Ascending aorta (tissue), 2 donors: Measurements from ENCODE around the gene SLFN14. TPM values are rescaled to one million over a fixed set of nuclear protein-coding genes. Genes with fewer than 3 reads are reported as not detected.

ENCODE experiments used
- DNase-seq, 2 donors: peaks; one replicate each; pipeline ENCODE4 v3.0.0-alpha.2; 2019; ENCODE audit warnings: low spot score in 2 of 2
- H3K27ac ChIP-seq, 2 donors: fragments of 200-600 bp; sonication (generic); one replicate each; pipeline ENCODE4 v1.5.1; 2016 to 2017; ENCODE audit warnings: mild to moderate bottlenecking in 1 of 2
- H3K27me3 ChIP-seq: fragments of 200-600 bp; sonication (generic); one replicate; pipeline ENCODE4 v1.5.1; 2017
- H3K36me3 ChIP-seq, 2 donors: fragments of 200-600 bp; sonication (generic); one replicate each; pipeline ENCODE4 v1.5.1; 2016
- H3K4me1 ChIP-seq, 2 donors: fragments of 200-600 bp; sonication (generic); one replicate each; pipeline ENCODE4 v1.5.1; 2016 to 2017; ENCODE audit warnings: mild to moderate bottlenecking in 1 of 2
- H3K4me3 ChIP-seq, 2 donors: fragments of 200-600 bp; sonication (generic); one replicate each; pipeline ENCODE4 v1.5.1; 2016 to 2017; ENCODE audit warnings: mild to moderate bottlenecking in 1 of 2
- H3K9me3 ChIP-seq, 2 donors: fragments of 200-600 bp; sonication (generic); one replicate each; pipeline ENCODE4 v1.5.1; 2016
- intact Hi-C: fragments of 100-400 bp; cut with DNase I; formaldehyde crosslinking; loops from one replicate; pipeline ENCODE4 v1.15.1; 2023
- total RNA-seq: library from RNA; depleted of rRNA; stranded (reverse); fragments of >200 nt; gene quantifications from one replicate; pipeline ENCODE4 v1.1.0, GENCODE V29; 2016
- TF ChIP-seq, protein P1 (sequence below), 3 experiments: fragments of 200-600 bp in 2 of 3; fragments of 450-650 bp in 1 of 3; sonication (generic) in 2 of 3; IDR thresholded peaks; one replicate each; pipeline ENCODE4 v1.5.1; 2016 to 2019; ENCODE audit warnings: antibody characterized with exemption in 3 of 3, mild to moderate bottlenecking in 1 of 3, moderate library complexity in 1 of 3

The SLFN14 gene
- total RNA-seq, 1 donor from 2014 or later: not detected

DNA sequence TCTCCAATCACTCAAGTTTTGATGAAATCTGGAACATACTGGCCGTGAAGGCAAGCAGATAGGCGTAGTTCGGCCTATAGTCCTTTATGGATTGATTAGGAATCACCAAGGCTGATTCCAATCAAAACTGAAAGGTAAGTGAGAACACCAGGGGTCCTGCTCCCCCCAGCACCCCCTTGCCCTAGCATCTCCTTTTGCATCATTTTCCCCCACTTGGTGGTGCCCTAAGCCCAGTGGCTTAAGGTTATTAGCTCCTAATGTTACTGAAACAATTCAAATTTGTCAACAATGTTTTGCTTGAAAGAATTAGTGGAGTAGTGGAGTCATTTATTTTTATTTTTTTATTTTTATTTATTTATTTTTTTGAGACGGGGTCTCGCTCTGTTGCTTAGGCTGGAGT is 4.9 kb downstream of the SLFN14 start:
- Histone ChIP-seq H3K27me3 (no peaks in the 10 kb centered on the region), H3K9me3 (no peaks in the 10 kb centered on the region), H3K27ac (no peak overlapping the region), H3K36me3 (no peaks in the 10 kb centered on the region), H3K4me1 (no peaks in the 10 kb centered on the region), H3K4me3 (no peak overlapping the region)
- intact Hi-C loops: no loop called here
- TF ChIP-seq, protein P1, sequence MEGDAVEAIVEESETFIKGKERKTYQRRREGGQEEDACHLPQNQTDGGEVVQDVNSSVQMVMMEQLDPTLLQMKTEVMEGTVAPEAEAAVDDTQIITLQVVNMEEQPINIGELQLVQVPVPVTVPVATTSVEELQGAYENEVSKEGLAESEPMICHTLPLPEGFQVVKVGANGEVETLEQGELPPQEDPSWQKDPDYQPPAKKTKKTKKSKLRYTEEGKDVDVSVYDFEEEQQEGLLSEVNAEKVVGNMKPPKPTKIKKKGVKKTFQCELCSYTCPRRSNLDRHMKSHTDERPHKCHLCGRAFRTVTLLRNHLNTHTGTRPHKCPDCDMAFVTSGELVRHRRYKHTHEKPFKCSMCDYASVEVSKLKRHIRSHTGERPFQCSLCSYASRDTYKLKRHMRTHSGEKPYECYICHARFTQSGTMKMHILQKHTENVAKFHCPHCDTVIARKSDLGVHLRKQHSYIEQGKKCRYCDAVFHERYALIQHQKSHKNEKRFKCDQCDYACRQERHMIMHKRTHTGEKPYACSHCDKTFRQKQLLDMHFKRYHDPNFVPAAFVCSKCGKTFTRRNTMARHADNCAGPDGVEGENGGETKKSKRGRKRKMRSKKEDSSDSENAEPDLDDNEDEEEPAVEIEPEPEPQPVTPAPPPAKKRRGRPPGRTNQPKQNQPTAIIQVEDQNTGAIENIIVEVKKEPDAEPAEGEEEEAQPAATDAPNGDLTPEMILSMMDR (IDR thresholded peaks at IDR 0.05): no peak
- no peak for DNase-seq

DNA sequence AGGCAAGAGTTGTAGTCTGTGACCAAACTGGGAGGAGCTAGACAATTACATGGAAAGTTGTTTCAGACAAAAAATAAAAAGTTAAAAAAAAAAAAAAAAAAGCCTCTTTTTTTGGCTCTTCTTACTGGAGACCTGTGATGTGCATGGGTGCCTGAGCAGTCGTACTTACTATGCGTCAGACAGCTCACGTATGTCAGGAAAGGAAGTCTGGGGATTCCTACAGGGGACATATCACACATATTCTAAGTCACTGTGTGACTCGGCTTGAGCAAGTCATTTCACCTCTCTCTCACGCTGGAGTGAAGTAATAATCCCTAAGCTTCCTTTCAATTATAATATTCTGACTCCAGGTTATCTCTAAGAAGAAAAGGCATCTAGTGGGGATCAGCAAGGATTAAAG is 6.0 kb downstream of the SLFN14 start:
- H3K27me3 ChIP-seq: no peaks in the 10 kb centered on the region
- DNase-seq: no peak
- H3K9me3 ChIP-seq: no peaks in the 10 kb centered on the region
- H3K27ac ChIP-seq: no peak overlapping the region
- intact Hi-C loops: no loop called here
- TF ChIP-seq, protein P1 (IDR thresholded peaks at IDR 0.05): no peak
- no peaks in the 10 kb centered on the region for H3K4me1 ChIP-seq
- no peak overlapping the region for H3K4me3 ChIP-seq
- H3K36me3 ChIP-seq: no peaks in the 10 kb centered on the region

DNA sequence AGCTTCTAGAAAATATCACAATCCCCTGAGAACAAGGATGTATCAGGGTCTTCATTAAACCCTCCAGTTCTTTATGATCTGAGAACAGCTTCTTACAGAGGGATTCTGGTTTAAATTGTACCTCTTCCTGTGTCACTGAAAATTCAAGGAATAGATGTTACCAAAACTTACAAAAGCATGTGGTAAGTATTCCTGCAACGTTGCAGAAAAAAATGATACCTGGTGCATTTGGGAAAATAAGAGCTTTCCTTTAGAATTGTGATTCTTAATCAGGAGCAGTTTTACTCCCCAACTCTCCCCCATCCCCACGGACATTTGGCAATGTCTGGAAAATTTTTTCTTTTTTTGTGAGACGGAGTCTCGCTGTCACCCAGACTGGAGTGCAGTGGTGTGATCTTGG is 7.3 kb downstream of the SLFN14 start:
- DNase-seq: no peak
- H3K9me3 ChIP-seq: no peaks in the 10 kb centered on the region
- no peak overlapping the region for H3K27ac ChIP-seq
- H3K36me3 ChIP-seq: no peaks in the 10 kb centered on the region
- H3K4me1 ChIP-seq: no peaks in the 10 kb centered on the region
- intact Hi-C loops: no loop called here
- TF ChIP-seq, protein P1 (IDR thresholded peaks at IDR 0.05): no peak
- no peak overlapping the region for H3K4me3 ChIP-seq
- H3K27me3 ChIP-seq: no peaks in the 10 kb centered on the region

DNA sequence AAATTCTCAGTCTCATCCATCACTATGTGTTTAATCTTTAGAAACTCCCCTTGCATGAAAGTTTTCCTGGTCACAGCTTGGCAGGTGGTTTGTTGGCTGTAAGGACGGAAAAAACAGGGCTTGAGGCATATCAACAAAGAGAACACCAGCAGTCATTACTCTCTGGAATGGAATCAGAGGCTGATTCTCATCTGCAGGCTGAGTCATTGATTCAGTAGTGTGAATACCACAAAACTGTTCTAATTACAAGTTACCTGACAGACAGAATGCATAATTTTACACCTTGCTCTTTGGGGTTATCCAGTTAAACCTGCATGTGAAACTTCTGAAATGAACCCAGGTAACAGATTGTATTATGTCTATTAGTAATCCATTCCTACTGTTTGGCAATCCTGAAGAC is 11.6 kb downstream of the SLFN14 start:
- Histone ChIP-seq H3K4me3 (no peak overlapping the region), H3K9me3 (no peaks in the 10 kb centered on the region), H3K4me1 (no peaks in the 10 kb centered on the region), H3K27me3 (no peaks in the 10 kb centered on the region), H3K36me3 (no peaks in the 10 kb centered on the region), H3K27ac (no peak overlapping the region)
- intact Hi-C loops: no loop called here
- DNase-seq: no peak
- TF ChIP-seq, protein P1 (IDR thresholded peaks at IDR 0.05): no peak

DNA sequence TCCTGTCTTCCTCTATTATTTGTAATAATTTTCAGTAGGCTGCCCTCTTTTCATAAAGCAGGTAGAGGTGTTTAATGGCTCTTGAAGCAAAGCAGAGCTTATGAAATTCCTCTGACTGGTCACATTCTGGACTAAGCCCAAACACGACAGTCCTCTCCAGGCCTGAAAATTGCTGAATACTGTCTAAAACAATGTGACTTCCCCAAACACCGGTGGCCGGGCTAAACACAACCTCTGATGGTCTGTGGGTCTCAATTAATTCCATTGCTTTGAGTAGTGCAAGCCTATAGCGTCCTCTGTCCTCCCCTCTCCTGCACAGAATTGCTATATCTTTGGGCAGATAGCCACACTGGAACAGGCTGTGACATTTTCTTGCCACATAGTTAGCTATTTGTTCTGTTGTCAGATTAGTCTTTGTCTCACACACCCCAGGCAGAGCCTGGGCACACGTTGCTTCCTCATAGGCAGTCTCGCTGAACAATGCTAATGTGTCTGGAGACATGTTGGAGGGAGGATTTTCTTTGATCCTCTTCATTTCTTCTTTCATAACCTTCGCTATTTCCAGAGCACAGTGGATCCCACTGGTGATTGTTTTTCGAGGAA is 12.3 kb downstream of the SLFN14 start:
- no peak for DNase-seq
- no peak overlapping the region for H3K27ac ChIP-seq
- intact Hi-C loops: no loop called here
- H3K9me3 ChIP-seq: no peaks in the 10 kb centered on the region
- no peaks in the 10 kb centered on the region for H3K4me1 ChIP-seq
- no peaks in the 10 kb centered on the region for H3K36me3 ChIP-seq
- no peaks in the 10 kb centered on the region for H3K27me3 ChIP-seq
- TF ChIP-seq, protein P1 (IDR thresholded peaks at IDR 0.05): no peak
- no peak overlapping the region for H3K4me3 ChIP-seq

DNA sequence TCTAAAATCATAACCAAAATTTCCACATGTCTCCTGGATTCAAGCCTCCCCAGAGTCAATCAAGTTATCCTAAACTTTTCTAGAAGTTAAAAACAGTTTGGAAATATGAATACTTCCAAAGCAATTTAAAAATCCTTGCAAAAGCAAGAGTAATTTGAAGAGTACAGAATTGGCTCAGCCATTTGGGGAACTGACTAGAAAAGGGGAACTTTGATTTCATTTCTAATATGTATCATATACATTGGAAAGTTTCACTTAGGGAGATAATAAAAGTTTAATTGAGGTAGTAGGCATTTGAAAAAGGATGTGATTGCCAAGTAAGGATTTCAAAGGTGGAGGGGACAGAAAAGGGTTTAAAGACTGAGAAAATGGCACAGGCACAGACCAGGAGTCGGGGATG is 14.1 kb downstream of the SLFN14 start:
- Histone ChIP-seq H3K4me1 (no peaks in the 10 kb centered on the region), H3K9me3 (no peaks in the 10 kb centered on the region), H3K4me3 (no peak overlapping the region), H3K27ac (no peak overlapping the region), H3K36me3 (no peaks in the 10 kb centered on the region), H3K27me3 (no peaks in the 10 kb centered on the region)
- intact Hi-C loops: no loop called here
- DNase-seq: no peak
- TF ChIP-seq, protein P1 (IDR thresholded peaks at IDR 0.05): no peak
